Mesodermal cell (in vitro differentiated cells): ENCODE data around the gene DPPA3. TPM values are rescaled to one million over a fixed set of nuclear protein-coding genes. Genes with fewer than 3 reads are reported as not detected.
"Not testable (repeated sequence)": the region's sequence is repeated elsewhere in the genome, so short reads cannot be mapped to it uniquely, and the experiment has no call there.

Experiments used
- H3K27ac ChIP-seq: 2 replicates; pipeline ENCODE4 v1.7.0; 2013; ENCODE audit warnings: mild to moderate bottlenecking, low read depth, low read length, moderate library complexity; ENCODE audit not compliant: severe bottlenecking
- H3K36me3 ChIP-seq: 2 replicates; pipeline ENCODE4 v1.7.1; 2013; ENCODE audit warnings: mild to moderate bottlenecking, low read length, moderate library complexity; ENCODE audit not compliant: control insufficient read depth, insufficient read depth
- H3K4me1 ChIP-seq: one replicate; pipeline ENCODE4 v1.7.1; 2013; ENCODE audit warnings: mild to moderate bottlenecking, low read length; ENCODE audit not compliant: insufficient read depth, control insufficient read depth, poor library complexity, severe bottlenecking
- H3K4me3 ChIP-seq: 2 replicates; pipeline ENCODE4 v1.7.0; 2013; ENCODE audit warnings: low read length, control low read depth, mild to moderate bottlenecking; ENCODE audit not compliant: insufficient read depth, poor library complexity, severe bottlenecking; ENCODE audit errors: extremely low read depth
- H3K9me3 ChIP-seq: 2 replicates; pipeline ENCODE4 v1.7.1; 2013; ENCODE audit warnings: mild to moderate bottlenecking, low read length, moderate library complexity; ENCODE audit not compliant: control insufficient read depth
- WGBS, 2 experiments: methylation state at CpG; one replicate each; pipeline ENCODE4 v1.1.5; 2013; ENCODE audit warnings: missing lambda C conversion rate in 2 of 2; ENCODE audit not compliant: insufficient coverage in 2 of 2; 5-methylcytosine and 5-hydroxymethylcytosine counted together
- polyA plus RNA-seq, 2 experiments: library from polyadenylated mRNA; stranded (reverse); fragments of 50-300 nt; gene quantifications; one replicate each; pipeline ENCODE4 v1.2.3, GENCODE V29; 2013

Gene DPPA3
- not detected for polyA plus RNA-seq (2013, experiment 1 of 2)
- polyA plus RNA-seq (2013, experiment 2 of 2) = not detected

- Histone ChIP-seq H3K36me3 (no peaks in the 10 kb centered on the region), H3K27ac (no peak within 1 kb of the TSS)
- 96% methylated on average over 5 to 7 of the region's 7 CpGs for WGBS, 2 experiments
Measured at GRCh38 chr12:7711133-7711532, at the start of gene DPPA3. Gene DPPA3 (plus strand): TSS chr12:7711433. CDS start chr12:7711571, 138 bp downstream.

GRCh38 chr12:7661741-7662140 is 49.5 kb upstream of the DPPA3 start:
- no peak overlapping the region for H3K27ac ChIP-seq
- H3K9me3 ChIP-seq = no peaks in the 10 kb centered on the region
- no peak overlapping the region for H3K4me3 ChIP-seq
- WGBS, 2 experiments = 67 to 74% methylated on average over 2 to 3 of the region's 5 CpGs
- H3K4me1 ChIP-seq = no peaks in the 10 kb centered on the region
- no peaks in the 10 kb centered on the region for H3K36me3 ChIP-seq

More at GRCh38 chr12:7711133-7711532, at the start of gene DPPA3:
- H3K9me3 ChIP-seq = no peaks in the 10 kb centered on the region
- H3K4me3 ChIP-seq = no peak within 1 kb of the TSS
- H3K4me1 ChIP-seq = no peaks in the 10 kb centered on the region

GRCh38 chr12:7666595-7666994 is 44.6 kb upstream of the DPPA3 start:
- no peaks in the 10 kb centered on the region for H3K9me3 ChIP-seq
- H3K4me1 ChIP-seq = no peaks in the 10 kb centered on the region
- no peaks in the 10 kb centered on the region for H3K36me3 ChIP-seq
- no peak overlapping the region for H3K4me3 ChIP-seq
- H3K27ac ChIP-seq = no peak overlapping the region
- no CpG with 5 or more reads among the region's 5 CpGs for WGBS, 2 experiments

DNA sequence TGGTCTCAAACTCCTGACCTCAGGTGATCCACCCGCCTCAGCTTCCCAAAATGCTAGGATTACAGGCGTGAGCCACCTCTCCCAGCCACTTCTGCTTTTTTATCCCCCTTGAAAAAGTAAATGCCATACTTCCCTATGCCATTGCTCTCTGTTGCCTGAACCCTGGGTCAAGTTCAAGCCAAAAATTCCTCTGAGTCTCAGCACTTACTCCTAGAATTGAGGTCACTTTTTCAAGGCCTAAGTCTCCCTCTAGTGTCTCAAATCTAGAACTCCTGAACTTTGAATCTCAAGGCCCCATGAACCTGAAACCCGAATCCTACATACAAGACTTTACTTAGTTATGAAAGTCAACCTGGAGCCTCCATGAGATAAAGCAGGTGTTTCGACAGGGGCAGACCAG is 44.1 kb upstream of the DPPA3 start:
- Histone ChIP-seq H3K4me3 (no peak overlapping the region), H3K9me3 (no peaks in the 10 kb centered on the region), H3K36me3 (no peaks in the 10 kb centered on the region), H3K4me1 (no peaks in the 10 kb centered on the region), H3K27ac (no peak overlapping the region)
- WGBS, 2 experiments = 68 to 84% methylated on average over 2 to 3 of the region's 4 CpGs

DNA sequence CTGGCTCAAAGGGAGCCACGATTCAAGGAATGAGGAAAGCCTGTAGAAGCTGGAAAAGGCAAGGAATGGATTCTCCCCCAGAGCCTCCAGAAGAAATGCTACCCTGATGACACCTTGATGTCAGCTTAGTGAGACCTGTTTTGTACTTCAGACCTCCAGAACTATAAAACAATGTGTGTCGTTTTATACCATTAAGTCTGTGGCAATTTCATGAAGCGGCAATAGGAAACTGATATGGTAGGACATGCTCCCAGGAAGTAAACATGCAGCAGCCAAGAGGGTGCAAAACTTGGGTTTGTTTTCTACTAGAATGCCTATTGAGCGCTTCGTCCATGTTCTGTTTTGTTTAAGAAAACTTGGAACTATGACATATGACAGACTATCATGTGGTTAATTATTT is 43.1 kb upstream of the DPPA3 start:
- no peaks in the 10 kb centered on the region for H3K36me3 ChIP-seq
- 83 to 85% methylated on average over 4 to 5 of the region's 5 CpGs for WGBS, 2 experiments
- H3K9me3 ChIP-seq = no peaks in the 10 kb centered on the region
- H3K27ac ChIP-seq = no peak overlapping the region
- no peaks in the 10 kb centered on the region for H3K4me1 ChIP-seq
- no peak overlapping the region for H3K4me3 ChIP-seq

DNA sequence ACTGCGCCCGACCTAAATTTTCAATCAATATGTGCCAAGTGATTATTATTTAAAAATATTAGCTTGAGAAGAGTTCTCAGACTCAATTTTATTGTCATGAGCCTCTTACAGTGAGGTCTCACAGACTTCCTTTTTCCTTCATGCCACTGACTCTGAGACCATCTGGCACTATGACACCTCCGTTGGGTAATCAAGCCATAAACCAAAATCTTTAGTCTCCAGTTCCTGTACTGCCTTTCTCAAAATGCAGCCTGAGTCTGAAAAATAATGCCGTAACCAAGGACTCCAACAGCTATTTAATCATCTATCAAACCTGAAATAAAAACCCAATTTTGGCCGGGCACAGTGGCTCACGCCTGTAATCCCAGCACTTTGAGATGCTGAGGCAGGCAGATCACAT is 35.8 kb upstream of the DPPA3 start:
- not testable (repeated sequence) for H3K4me3 ChIP-seq, H3K9me3 ChIP-seq, H3K4me1 ChIP-seq, H3K36me3 ChIP-seq, H3K27ac ChIP-seq
- WGBS, 2 experiments = 90 to 100% methylated on average over 4 of the region's 6 CpGs

GRCh38 chr12:7677432-7677888 is 33.8 kb upstream of the DPPA3 start:
- not testable (repeated sequence) for H3K27ac ChIP-seq, H3K36me3 ChIP-seq, H3K4me1 ChIP-seq, H3K9me3 ChIP-seq, H3K4me3 ChIP-seq
- 57 to 68% methylated on average over 1 to 2 of the region's 9 CpGs for WGBS, 2 experiments

DNA sequence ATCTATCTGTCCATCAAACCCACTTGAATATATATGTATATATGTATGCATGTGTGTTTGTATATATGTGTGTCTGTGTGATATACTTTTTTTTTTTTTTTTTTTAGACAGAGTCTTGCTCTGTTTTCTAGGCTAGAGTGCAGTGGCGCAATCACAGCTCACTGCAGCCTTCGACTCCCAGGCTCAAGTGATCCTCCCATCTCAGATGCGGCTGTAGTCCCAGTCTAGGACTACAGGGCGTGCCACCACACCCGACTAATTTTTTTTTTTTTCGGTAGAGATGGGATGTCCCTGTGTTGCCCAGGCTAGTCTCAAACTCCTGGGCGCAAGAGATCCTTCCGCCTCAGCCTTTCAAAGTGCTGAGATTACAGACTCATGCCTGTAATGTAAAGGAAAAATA is 32.5 kb upstream of the DPPA3 start:
- H3K4me3 ChIP-seq = no peak overlapping the region
- H3K4me1 ChIP-seq = no peaks in the 10 kb centered on the region
- whole genome bisulfite sequencing, 2 experiments = 93% methylated on average over 5 to 8 of the region's 8 CpGs
- no peaks in the 10 kb centered on the region for H3K36me3 ChIP-seq
- no peaks in the 10 kb centered on the region for H3K9me3 ChIP-seq
- no peak overlapping the region for H3K27ac ChIP-seq

DNA sequence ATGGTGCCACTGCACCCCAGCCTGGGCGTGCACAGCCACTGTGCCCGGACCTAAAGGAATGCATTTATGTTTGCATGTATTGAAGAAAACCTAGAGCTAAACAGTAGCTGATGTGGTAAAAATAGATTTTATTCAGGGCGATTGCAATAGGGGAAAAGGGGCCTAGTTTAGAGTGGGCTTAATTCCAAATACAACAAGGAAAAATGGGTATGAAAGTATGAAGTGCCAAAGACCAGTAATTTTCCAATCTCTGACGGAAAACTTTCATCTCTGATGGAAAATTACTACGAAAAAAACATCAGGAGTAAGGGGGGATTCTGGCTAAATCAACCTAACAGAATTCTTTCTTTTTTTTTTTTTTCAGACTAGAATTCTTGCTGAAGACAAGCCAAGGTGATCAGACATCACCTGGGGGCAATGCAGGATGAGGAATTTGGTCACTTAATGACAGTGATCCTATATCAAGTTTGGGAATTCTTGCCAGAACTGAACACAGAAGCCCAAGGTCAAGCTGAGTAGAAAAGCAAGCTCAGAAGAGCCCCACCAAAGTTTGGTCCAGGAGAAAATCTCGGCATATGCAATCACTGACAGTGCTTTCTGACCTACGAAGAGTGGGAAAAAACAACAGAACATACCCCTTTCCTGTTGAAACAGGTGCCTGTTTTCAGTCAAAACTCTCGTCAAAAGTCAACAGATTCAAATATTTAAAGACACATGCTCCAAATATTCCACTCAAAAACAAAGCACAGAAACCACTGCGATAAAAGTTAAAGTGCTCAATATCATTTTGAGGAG is 31.8 kb upstream of the DPPA3 start:
- Histone ChIP-seq H3K36me3 (no peaks in the 10 kb centered on the region), H3K4me1 (no peaks in the 10 kb centered on the region), H3K27ac (no peak overlapping the region), H3K9me3 (no peaks in the 10 kb centered on the region), H3K4me3 (no peak overlapping the region)
- 85 to 89% methylated on average over 4 to 5 of the region's 9 CpGs for WGBS, 2 experiments

DNA sequence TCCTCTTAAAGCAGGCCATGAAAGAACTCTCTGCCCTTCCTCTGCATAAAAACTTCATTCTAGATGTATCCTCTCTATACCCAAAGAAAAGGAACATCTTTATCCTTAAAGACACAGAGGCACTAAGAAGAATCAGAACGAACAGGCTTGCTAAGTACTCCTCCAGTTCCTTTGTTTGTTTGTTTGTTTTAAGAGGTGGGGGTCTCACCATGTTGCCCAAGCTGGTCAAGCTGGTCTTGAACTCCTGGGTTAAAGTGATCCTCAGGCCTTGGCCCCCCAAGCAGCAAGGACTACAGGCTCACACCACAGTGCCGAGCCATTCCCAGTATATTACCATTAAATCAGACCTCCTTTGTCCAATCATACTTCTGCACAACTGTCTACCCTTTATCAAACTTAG is 29.7 kb upstream of the DPPA3 start:
- 91 to 100% methylated on average over 1 of the region's 2 CpGs for WGBS, 2 experiments
- no peak overlapping the region for H3K27ac ChIP-seq
- H3K36me3 ChIP-seq = no peaks in the 10 kb centered on the region
- no peaks in the 10 kb centered on the region for H3K4me1 ChIP-seq
- no peak overlapping the region for H3K4me3 ChIP-seq
- no peaks in the 10 kb centered on the region for H3K9me3 ChIP-seq

DNA sequence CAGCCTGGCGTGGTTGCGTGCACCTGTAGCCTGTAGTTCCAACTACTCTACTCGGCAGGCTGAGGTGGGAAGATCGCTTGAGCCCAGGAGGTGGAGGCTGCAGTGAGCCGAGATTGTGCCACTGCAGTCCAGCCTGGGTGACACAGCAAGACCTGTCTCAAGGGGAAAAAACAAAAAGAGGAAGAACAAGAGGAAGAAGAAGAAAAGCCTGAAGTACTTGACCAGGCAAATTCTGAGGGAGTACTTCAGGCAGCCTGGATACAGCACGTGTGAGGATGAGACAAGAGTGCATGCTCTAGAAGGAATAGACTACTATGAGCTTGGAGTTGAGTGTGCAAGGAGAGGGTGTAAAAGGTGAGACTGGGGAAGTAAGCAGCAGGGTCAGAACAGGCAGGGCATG is 17.4 kb upstream of the DPPA3 start:
- Histone ChIP-seq H3K27ac (no peak overlapping the region), H3K36me3 (no peaks in the 10 kb centered on the region), H3K4me1 (no peaks in the 10 kb centered on the region), H3K4me3 (no peak overlapping the region), H3K9me3 (no peaks in the 10 kb centered on the region)
- 72 to 87% methylated on average over 3 to 6 of the region's 6 CpGs for WGBS, 2 experiments
